HG02610 (cell line): ENCODE results near the gene ABCA7.
A peak's percentile ranks its signal among the peaks of the same experiment; 100 is the strongest.

Experiments
- ATAC-seq: cut with Tn5 transposase; IDR thresholded peaks from one replicate; pipeline ENCODE4 v1.9.1; 2021; ENCODE audit warnings: mild to moderate bottlenecking, moderate library complexity; ENCODE audit not compliant: unreplicated experiment

The ABCA7 gene

DNA sequence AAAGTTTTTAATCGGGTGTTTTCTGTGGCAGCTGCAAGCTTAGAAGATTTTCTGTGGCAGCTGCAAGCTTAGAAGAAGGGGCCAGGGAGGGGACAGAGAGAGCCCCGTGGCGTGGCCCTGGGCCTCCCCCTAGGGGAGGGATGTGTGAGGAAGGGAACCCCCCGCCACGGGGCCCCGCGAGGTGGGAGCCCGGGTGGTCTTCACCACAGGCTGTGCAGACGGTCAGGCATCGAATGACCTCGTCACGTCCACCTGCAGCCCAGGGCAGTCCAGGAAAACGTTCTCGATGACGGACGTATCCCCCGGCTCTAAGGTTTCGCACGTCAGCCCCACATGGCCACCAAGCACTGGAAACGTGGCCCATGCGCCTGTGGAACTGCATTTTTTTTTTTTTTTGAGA, 46.7 kb downstream of the ABCA7 start:
- ATAC-seq = no peak

DNA sequence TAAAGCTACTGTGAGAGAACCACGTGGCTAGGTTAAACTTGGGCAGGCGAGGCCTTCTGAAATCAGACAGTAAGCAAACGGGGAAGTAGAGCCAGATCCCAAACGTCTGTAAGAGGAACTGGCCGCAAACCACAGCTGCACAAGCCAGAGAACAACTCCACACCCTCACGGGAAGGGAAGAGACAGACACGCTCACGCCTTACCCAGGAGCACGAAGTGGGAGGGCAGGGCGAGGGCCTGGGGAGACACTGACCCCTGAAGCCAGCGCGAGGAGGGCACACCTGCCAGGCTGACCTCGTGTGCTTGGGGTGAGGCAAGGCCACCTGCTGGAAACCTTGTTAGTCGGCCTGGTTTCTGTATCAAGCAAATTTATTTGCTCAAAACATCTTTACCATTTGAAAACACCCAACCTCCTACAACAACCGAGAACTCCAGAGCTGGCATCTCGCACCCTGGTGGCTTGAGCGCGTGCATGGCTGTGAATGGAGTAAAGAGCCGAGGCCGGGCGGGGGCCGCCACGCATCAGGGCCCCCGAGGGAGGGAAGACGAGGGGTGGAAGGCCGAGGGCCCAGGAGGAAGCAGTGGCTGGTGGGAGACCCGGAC, 48.0 kb downstream of the ABCA7 start:
- no peak for ATAC-seq

- no peak for ATAC-seq
Observed at GRCh38 chr19:1088416-1089010, 48.6 kb downstream of the ABCA7 start.

- ATAC-seq = no peak
Observed at GRCh38 chr19:1089126-1089771, 49.3 kb downstream of the ABCA7 start.

DNA sequence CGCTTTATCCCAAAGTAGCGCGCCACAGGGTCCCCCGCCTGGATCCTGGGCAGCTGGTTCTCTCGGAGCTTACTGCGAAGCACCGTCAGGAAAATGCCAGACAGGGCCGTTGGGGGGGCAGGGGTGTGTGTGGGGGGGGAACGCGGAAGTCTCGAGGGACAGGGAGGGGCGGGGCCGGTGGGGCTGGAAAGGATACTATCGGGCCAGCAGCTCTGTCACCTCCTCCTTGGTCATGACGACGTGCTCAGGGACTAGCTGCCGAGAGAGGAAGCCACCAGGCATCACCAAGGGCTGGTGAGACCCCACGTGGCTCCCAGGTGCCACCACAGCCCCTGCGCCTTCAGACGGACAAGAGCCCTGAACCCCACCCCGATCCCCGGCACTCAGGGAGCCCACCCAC, 50.0 kb downstream of the ABCA7 start:
- no peak for ATAC-seq

DNA sequence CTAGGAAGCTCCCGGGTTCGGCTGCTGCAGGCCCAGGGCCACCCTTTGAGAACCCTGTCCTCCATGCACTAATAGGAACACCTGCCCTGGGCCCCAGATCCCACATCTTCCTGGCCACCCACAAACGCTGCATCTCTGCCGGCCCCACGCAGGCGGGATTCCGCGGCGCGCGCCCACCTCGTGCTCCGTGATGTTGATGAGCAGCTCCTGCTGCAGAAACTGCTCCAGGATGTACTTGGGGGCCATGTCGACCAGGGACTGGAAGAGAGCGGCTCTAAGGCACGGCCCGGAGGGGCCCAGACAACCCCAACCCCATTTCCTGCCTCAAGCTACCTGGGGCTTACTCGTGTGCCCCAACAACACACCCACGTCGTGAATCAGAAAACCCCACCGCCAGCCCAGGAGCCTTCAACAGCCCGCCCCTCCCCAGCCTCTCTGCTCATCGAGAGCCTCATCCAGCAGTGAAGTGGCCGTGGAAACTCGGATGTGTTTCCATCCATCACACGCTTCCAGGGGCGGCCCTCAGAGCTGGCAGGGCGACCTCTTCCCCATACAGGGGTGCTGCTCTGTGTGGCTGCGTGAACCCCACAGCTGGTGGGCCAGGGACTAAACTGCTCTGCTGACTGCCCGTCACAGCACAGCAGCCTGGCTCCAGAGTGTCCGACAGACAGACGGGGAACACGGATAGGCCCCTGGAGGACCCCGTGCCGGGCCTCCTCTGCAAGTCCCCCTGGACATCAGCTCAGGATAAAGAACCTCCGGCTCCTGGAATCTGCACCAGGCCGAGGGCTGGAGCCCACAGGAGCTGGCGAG, 51.0 kb downstream of the ABCA7 start:
- ATAC-seq = no peak

DNA sequence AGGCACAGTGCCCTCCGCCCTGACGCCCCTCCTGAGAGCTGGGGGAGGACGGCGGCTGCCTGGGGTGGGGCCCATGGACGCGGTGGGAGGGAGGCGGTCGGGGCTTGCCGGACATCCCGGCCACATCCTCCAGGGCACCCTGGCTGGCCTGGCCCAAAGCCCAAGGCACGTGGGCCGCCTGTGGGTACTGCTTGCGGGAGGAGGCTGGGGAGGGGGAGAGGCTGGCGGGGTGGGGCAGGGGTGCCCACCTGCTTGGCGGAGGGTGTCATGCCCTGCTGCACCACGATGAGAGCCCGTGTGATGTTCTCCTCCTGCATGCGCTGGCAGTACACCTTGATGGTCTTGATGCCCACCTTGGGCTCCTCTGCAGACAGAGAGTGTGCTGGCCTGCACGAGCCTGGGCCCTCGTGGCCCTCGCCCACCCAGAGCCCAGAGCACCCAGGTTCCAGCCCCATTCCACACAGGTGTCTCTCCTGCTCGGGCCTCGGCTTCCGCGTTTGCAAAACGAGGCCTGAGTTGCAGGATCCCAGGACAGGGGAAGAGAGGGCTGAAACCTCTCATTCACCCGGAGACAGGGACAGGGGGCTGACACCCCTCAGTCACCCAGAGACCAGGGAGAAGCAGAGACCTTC, 51.8 kb downstream of the ABCA7 start:
- ATAC-seq = no peak

DNA sequence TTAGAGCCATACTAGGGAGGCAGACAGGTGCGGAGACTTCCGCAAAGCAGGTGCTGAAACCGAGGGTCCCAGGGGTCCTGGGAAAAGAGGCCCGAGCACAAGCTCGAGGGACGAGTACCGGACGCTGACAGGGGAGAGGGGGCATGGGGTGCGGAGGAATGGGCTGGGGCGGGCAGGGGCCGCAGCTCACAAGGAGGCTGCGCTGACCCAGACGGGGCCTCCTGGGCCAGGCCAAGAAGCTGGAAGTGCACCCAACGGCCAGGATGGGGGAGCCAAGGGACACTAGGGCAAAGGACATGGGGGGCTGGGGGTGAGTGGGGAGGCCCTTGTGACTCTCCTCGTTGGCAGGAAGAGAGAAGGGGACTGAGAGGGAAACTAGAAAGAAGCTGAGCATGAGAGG, 53.4 kb downstream of the ABCA7 start:
- no peak for ATAC-seq

DNA sequence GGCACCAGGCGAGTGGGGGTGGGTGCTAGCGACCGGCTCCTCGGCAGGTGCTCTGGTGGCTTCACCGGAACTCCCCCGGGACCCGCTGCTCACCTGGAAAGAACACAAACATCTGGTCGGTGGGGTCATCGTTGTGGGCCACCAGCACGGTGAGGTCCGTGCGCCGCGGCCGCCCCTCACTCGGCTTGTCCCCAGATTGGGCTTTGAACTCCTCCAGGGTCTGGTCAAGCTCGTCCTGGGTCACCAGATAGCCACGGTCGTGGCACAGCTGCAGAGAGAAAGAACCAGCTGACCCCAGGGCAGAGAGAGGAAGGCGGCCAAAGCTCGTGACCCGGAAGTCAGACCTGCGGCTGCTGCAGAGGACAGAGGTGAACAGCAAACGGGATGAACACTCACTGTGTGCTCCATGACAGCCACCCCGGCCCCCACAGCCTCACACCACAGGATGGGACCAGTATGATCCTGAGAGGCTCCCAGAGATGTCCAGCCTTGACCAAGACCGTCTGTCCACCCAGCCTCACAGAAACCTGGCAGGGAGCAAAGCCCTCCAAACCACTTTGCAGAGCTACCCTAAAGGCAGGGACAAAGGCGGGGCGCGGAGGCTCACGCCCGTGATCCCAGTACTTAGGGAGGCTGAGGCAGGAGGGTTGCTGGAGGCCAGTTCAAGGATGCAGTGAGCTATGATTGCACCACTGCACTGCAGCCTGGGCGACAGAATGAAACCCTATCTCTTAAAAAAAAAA, 54.1 kb downstream of the ABCA7 start:
- no peak for ATAC-seq

GRCh38 chr19:1094655-1094977, 54.7 kb downstream of the ABCA7 start:
- no peak for ATAC-seq

DNA sequence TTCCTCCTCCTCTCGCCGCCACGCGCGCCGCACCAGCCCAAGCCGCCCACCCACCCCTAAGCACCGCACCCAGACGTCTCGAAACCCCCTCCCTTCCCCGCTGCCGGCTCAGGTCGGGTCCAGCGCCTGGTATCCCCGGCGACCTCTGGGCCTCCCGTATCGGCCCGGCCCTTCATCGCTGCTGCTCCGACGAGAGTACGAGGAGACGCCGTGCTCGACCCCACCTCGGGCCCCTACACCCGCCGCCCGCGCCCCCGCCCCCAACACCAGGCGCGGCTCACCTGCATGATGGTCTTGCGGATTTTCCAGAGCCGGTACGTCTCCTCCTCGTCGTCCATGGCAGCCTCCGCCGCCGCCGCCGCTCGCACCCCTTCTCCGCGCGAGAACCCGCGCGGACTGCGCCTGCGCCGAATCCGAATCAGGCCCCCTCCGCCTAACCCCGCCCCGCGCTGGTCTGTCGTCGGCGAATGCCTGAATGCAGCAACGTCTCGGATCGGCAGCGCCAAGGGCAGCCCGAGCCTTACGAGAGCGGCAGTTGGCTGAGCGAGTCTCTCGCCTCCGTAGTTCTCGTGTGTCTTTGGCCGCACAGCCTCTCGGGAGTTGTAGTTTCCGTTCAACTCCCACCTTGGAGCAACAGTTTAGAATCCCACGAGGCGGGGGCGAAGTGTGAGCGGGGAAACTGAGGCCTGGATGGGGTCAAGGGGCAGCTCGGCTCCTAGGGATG, 55.2 kb downstream of the ABCA7 start, which contains the start of gene POLR2E:
TSS of gene POLR2E (minus strand) at position 398 of the 724 bp plus-strand sequence. CDS start at position 338, 60 bp downstream.
- peak; percentile 63 for ATAC-seq

DNA sequence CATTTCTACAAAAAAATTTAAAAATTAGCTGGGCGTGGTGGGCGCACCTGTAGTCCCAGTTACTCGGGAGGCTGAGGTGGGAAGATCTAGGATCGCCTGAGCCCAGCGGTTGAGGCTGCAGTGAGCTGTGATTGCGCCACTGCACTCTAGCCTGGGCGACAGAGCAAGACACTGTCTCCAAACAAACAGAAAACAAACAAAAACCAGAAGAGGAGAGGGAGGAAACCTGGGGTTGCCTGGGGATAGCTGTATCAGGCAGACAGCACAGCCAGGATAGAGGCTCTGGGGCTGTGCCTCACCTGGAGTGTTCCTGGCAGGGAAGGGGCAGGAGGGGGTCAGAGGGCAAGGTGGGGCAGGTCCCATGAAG, 57.9 kb downstream of the ABCA7 start:
- no peak for ATAC-seq

GRCh38 chr19:1098177-1099051, 58.5 kb downstream of the ABCA7 start:
- ATAC-seq = no peak

- ATAC-seq = no peak
Observed at GRCh38 chr19:1101337-1101698, 61.4 kb downstream of the ABCA7 start.

DNA sequence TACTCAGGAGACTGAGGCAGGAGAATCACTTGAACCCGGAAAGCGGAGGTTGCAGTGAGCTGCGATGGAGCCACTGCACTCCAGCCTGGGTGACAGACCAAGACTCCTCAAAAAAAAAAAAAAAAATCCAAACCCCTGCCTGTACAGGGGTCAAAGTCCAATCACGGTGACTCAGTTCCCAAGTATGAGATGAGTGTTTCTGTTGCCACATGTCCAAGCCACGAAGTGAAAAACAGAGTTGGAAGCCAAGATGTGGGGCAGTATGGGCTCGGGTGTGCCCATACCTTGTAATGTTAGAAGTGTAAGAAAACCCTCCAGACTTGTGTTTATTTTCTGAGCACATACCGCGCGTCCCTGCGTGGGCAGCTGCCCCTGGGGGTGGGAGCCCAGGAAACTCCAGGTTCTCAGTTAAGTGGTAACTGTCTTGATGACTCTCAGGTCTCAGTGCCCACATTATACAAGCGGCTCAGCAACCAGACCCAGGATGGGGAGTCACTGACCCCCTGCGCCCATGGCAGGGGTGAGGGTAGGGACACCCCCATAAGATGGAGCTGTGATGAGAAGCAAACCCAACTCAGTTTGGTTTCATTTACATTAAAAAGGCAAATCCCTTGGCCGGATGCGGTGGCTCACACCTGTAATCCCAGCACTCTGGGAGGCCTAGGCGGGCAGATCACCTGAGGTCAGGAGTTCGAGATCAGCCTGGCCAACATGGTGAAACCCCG, 62.7 kb downstream of the ABCA7 start:
- ATAC-seq = peak; percentile 24

GRCh38 chr19:1103132-1103707, 63.3 kb downstream of the ABCA7 start:
- ATAC-seq = no peak

DNA sequence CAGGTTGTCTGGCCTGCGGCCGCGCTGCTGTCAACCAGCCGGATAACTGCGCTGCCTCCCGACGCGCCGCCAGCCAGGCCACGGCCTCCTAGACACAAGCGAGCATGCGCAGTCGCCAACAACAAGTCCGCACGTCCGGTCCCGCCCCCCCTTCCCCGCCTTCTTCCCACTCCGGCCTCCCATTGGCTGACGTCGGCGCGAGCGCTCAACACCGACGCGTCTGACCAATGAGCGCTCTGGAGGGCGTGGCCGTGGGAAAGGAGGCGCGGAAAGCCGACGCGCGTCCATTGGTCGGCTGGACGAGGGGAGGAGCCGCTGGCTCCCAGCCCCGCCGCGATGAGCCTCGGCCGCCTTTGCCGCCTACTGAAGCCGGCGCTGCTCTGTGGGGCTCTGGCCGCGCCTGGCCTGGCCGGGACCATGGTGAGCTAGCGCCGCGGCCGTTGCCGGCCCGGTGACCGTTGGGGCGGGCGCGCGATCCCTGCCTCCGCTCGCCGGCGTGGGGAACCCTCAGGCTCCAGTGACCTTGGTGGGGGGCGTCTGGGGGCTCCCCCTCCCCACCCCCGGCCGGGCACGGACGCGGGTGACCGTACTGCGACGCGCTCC, 63.9 kb downstream of the ABCA7 start, which contains the start of gene GPX4:
TSS of gene GPX4 (plus strand) at position 287 of the 603 bp plus-strand sequence. CDS start at position 337, 50 bp downstream.
- peak; percentile 64 for ATAC-seq
